Right lobe of liver (tissue), 6 donors: ENCODE data around the gene ZNF354B. TPM values are rescaled to one million over a fixed set of nuclear protein-coding genes. Genes with fewer than 3 reads are reported as not detected.

Source experiments
- ATAC-seq, 4 donors: fragments of 200-7000 bp; cut with Tn5 transposase; one replicate each; pipeline ENCODE4 v1.9.1; 2020; ENCODE audit warnings: mild to moderate bottlenecking in 4 of 4, moderate library complexity in 4 of 4
- DNase-seq, 3 donors: peaks; one replicate each; pipeline ENCODE4 v3.0.0-alpha.2; 2020
- H3K27ac ChIP-seq, 3 donors: fragments of 200-600 bp; one replicate each; pipeline ENCODE4 v1.8.0; 2022
- H3K27me3 ChIP-seq, 2 donors: fragments of 200-600 bp; one replicate each; pipeline ENCODE4 v1.8.0; 2022
- H3K36me3 ChIP-seq, 4 donors: fragments of 200-600 bp; sonication (generic) in 1 of 4; one replicate each; pipeline versions ENCODE4 v1.5.1 to v1.8.0; 2017 to 2022; ENCODE audit warnings: control low read depth in 1 of 4
- H3K4me1 ChIP-seq, 4 donors: fragments of 200-600 bp; sonication (generic) in 1 of 4; one replicate each; pipeline versions ENCODE4 v1.5.1 to v1.8.0; 2017 to 2022; ENCODE audit warnings: control low read depth in 1 of 4
- H3K4me3 ChIP-seq, 3 donors: fragments of 200-600 bp; one replicate each; pipeline ENCODE4 v1.8.0; 2022
- H3K9me3 ChIP-seq, 4 donors: fragments of 200-600 bp; sonication (generic) in 1 of 4; one replicate each; pipeline versions ENCODE4 v1.5.1 to v1.8.0; 2017 to 2022; ENCODE audit warnings: control low read depth in 1 of 4
- POLR2A ChIP-seq: fragments of 450-650 bp; IDR thresholded peaks from one replicate; pipeline ENCODE4 v1.6.1; 2017; ENCODE audit warnings: antibody characterized with exemption, mild to moderate bottlenecking
- WGBS: methylation state at CpG from one replicate; pipeline ENCODE4 v1.1.6; 2018; ENCODE audit warnings: low coverage, low lambda C conversion rate; ENCODE audit not compliant: insufficient coverage; ENCODE audit errors: missing lambda C conversion rate; 5-methylcytosine and 5-hydroxymethylcytosine counted together
- intact Hi-C, 2 donors: fragments of 100-400 bp; cut with DNase I; formaldehyde crosslinking; loops; one replicate each; pipeline versions ENCODE4 v1.11.2 to v1.14.1; 2022
- total RNA-seq, 6 experiments: library from RNA; depleted of rRNA in 2 of 6; stranded (reverse); fragments of >200 nt in 2 of 6; fragmentation: NEBNext Ultra II Directional in 3 of 6; extraction: Animal tissue kit (Norgen Biotek cat#: 25700) in 3 of 6; gene quantifications; one replicate each; pipeline versions ENCODE4 v1.1.0 to v1.2.4, GENCODE V29; 2016 to 2023
- TF ChIP-seq, protein P1 (sequence below), 4 donors: fragments of 200-600 bp in 3 of 4; fragments of 450-650 bp in 1 of 4; IDR thresholded peaks; one replicate each; pipeline versions ENCODE4 v1.5.1 to v1.8.0; 2016 to 2022; ENCODE audit warnings: antibody characterized with exemption in 4 of 4, mild to moderate bottlenecking in 2 of 4
- donor health status: DM: no; HTN: yes; CAD: no.
- donor health status: DM: no; HTN: no; CAD: no.
- donor health status: DM: no; HTN: no; CAD: no.
- donor health status: DM: no; HTN: yes; CAD: no.
- donor health status: DM: no; HTN: yes; CAD: no.

Gene ZNF354B
- total RNA-seq, 6 experiments from 2014 or later: 2.0 to 7.2 (median 5.0) TPM

DNA sequence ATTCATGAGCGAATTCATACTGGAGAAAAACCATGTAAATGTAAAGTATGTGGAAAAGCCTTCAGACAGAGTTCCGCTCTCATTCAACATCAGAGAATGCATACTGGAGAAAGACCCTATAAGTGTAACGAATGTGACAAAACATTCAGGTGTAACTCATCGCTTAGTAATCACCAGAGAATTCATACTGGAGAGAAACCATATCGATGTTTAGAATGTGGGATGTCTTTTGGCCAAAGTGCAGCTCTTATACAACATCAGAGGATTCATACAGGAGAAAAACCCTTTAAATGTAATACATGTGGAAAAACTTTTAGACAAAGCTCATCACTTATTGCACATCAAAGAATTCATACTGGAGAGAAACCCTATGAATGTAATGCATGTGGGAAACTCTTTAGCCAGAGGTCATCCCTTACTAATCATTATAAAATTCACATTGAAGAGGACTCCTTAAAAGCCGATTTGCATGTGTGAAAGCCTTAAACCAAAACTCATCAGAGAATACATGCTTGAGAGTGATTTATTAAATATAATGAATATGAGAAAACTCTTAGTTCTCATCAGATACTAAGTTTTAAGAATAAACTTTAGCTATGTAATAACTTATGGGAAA, 24.2 kb downstream of the ZNF354B start:
- Histone ChIP-seq H3K4me3 (no peak overlapping the region), H3K4me1 (no peaks in the 10 kb centered on the region), H3K36me3 (peaks cover 0 to 47% (median 10%) of the 10 kb centered on the region in 4 donors), H3K27me3 (no peaks in the 10 kb centered on the region), H3K9me3 (peaks cover 0 to 72% (median 30%) of the 10 kb centered on the region in 4 donors), H3K27ac (no peak overlapping the region)
- intact Hi-C loops: no loop called here
- 94% methylated on average over 6 of the region's 6 CpGs for WGBS
- no peak for TF ChIP-seq POLR2A
- TF ChIP-seq, protein P1, sequence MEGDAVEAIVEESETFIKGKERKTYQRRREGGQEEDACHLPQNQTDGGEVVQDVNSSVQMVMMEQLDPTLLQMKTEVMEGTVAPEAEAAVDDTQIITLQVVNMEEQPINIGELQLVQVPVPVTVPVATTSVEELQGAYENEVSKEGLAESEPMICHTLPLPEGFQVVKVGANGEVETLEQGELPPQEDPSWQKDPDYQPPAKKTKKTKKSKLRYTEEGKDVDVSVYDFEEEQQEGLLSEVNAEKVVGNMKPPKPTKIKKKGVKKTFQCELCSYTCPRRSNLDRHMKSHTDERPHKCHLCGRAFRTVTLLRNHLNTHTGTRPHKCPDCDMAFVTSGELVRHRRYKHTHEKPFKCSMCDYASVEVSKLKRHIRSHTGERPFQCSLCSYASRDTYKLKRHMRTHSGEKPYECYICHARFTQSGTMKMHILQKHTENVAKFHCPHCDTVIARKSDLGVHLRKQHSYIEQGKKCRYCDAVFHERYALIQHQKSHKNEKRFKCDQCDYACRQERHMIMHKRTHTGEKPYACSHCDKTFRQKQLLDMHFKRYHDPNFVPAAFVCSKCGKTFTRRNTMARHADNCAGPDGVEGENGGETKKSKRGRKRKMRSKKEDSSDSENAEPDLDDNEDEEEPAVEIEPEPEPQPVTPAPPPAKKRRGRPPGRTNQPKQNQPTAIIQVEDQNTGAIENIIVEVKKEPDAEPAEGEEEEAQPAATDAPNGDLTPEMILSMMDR (IDR thresholded peaks at IDR 0.05): no peak
- DNase-seq (no peak), ATAC-seq (no peak)

DNA sequence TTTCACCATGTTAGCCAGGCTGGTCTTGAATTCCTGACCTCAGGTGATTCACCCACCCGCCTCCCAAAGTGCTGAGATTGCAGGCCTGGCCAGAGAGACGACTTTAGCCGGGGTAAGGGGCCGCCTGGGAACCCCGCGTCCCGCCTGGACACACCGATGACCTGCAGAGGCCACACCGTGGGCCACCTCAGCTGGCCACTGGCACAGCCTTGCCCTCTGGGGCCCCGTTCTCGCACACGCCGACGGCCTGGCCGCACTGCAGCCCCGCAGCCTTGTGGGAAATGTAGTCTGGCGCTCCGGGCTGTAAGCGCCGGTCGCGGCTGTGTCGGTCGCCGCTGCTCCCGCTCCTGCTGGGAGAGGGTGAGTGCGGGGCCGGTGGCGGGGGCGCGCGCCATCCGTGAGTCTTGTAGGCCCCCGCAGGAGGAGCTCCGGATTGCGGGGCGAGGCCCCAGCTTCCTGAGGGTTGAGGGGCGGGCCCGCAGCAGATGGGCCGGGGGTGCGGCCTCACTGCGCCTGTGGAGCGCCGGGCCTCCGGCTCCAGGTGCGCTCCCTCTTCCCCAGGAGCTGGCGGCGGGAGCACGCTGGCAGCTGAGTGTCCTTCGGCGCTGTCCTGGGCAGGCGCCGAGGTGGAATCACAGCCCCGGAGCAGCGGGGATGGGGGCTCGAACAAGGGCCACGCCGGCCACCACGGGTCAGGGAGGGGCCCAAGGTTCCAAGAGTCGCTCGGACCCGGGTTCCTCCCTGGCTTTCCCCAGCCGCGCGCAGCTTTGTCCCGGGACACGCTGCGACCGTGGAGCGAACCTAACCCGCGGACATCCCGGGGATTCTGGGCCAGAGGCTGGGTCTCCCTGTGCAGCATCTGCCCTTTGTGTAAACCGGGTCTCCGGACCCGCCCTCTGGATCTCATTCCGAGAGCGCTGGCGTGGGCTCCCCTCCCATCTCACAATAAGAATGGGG, 36.1 kb downstream of the ZNF354B start, which contains the start of gene ZFP2:
Gene ZFP2, plus strand, starts transcription at position 299 of the 957 bp plus-strand sequence. CDS start 35,401 bp downstream, outside the sequence.
- Histone ChIP-seq H3K4me1 (no peaks in the 10 kb centered on the region), H3K4me3 (peak within 1 kb of the TSS; percentile 71 to 74 (median 73)), H3K36me3 (no peaks in the 10 kb centered on the region), H3K9me3 (peaks cover 0 to 10% (median 0%) of the 10 kb centered on the region in 4 donors), H3K27me3 (no peaks in the 10 kb centered on the region), H3K27ac (peak within 1 kb of the TSS in 1 of 3 donors; percentile 16)
- TF ChIP-seq, protein P1 (IDR thresholded peaks at IDR 0.05): no peak
- no peak for TF ChIP-seq POLR2A
- WGBS: 5% methylated on average over 18 of the region's 79 CpGs
- DNase-seq: peak; percentile 75 to 80 (median 79)
- ATAC-seq: peak; percentile 99
- intact Hi-C loops: no loop called here

DNA sequence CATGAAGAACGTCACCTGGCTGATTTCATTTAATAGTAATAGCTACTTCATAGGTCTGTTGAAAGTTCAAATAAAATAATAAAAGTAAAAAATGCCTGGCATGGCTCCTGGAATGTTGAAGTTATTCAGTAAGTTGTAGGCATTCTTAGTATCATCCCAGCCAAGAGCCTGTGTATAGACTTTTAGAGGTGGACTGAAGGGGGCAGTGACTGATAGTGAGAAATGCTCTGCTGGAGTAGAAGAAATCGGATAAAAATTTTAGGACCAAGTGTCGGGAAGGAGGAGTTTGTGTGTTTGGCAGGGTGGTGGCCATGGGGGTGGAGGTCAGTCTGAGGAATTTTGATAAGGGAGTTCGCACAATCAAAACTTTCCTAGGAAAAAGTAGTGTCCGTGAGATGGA, 39.5 kb downstream of the ZNF354B start:
- H3K9me3 ChIP-seq: peaks cover 0 to 17% (median 0%) of the 10 kb centered on the region in 4 donors
- TF ChIP-seq POLR2A: no peak
- TF ChIP-seq, protein P1 (IDR thresholded peaks at IDR 0.05): no peak
- DNase-seq (no peak), ATAC-seq (no peak)
- H3K36me3 ChIP-seq: no peaks in the 10 kb centered on the region
- H3K4me1 ChIP-seq: no peaks in the 10 kb centered on the region
- no peak overlapping the region for H3K4me3 ChIP-seq
- H3K27ac ChIP-seq: no peak overlapping the region
- intact Hi-C loops: no loop called here
- no peaks in the 10 kb centered on the region for H3K27me3 ChIP-seq
- WGBS: 73% methylated on average over 5 of the region's 5 CpGs

DNA sequence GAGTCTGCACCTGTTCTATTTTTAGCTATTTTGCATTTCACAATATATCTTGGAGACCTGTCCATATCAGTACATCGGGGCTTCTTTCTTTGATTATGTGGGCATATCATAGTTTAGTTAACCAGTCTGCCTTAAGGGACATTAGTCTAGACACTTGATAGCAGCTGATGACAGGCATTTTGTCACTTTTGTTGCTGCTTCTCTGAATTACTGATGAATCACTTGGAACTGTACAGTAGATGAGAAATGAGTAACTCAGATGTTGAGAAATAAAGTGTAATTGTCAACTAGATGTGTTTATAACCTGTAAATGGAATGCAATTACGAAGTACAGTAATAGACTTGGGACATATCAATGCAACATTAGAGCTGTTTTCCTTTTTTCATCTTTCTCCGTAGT, 43.1 kb downstream of the ZNF354B start:
- WGBS: 68% methylated on average over 3 of the region's 3 CpGs
- ATAC-seq (no peak), DNase-seq (no peak)
- H3K9me3 ChIP-seq: peaks cover 0 to 23% (median 0%) of the 10 kb centered on the region in 4 donors
- no peaks in the 10 kb centered on the region for H3K27me3 ChIP-seq
- H3K4me1 ChIP-seq: no peaks in the 10 kb centered on the region
- intact Hi-C loops: no loop called here
- TF ChIP-seq, protein P1 (IDR thresholded peaks at IDR 0.05): no peak
- no peak for TF ChIP-seq POLR2A
- no peaks in the 10 kb centered on the region for H3K36me3 ChIP-seq
- no peak overlapping the region for H3K27ac ChIP-seq
- no peak overlapping the region for H3K4me3 ChIP-seq
